ENCODE measurements around the gene KCNJ15. TPM values are rescaled to one million over a fixed set of nuclear protein-coding genes. Genes with fewer than 3 reads are reported as not detected.

Gene KCNJ15
- total RNA-seq, 4 donors from 2014 or later, result 0.14 to 0.16 TPM; not detected in 2

DNA sequence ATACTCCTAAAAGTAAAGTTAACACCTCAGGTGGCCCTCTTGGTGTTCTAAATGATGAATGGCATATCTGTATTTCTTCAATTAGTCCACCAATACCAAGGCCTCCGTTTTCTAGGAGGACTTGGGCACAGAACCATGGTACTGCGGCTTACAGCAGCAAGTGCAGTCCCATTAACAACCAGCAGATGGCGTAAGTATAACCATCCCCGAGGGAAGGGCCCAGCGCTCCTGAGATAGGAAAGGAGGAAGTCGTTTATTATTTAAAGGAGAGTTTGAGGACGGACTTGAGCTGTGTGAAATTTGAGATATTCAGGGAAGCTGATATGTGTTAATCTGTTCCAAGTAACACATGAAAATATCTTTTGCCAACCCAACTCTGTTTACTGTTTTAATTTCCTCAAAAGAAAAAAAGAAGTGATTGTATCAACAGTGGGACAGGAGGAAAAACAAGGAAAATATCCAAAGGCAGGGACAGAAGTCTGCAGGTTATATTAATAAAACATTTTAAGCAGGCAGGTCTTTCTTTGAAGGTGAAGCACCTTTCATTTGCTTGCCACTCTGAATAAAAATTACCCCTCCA lies 37.7 kb upstream of the KCNJ15 start:
- intact Hi-C loops (cut with DNase I; ENCODE audit: low total_unique reads), result no loop called here
- peak; percentile 74 for DNase-seq
- Histone ChIP-seq H3K27me3 (no peaks in the 10 kb centered on the region), H3K9me3 (peaks cover 13 to 18% of the 10 kb centered on the region in 2 donors), H3K36me3 (no peaks in the 10 kb centered on the region), H3K4me3 (no peak overlapping the region), H3K27ac (no peak overlapping the region), H3K4me1 (peaks cover 0 to 3% (median 0%) of the 10 kb centered on the region in 4 donors)
- TF ChIP-seq POLR2AphosphoS5 (IDR thresholded peaks at IDR 0.05) (no peak), POLR2A (IDR thresholded peaks at IDR 0.05) (no peak), EP300 (IDR thresholded peaks at IDR 0.05; ENCODE audit: low read depth) (no peak)
- TF ChIP-seq, protein P1, sequence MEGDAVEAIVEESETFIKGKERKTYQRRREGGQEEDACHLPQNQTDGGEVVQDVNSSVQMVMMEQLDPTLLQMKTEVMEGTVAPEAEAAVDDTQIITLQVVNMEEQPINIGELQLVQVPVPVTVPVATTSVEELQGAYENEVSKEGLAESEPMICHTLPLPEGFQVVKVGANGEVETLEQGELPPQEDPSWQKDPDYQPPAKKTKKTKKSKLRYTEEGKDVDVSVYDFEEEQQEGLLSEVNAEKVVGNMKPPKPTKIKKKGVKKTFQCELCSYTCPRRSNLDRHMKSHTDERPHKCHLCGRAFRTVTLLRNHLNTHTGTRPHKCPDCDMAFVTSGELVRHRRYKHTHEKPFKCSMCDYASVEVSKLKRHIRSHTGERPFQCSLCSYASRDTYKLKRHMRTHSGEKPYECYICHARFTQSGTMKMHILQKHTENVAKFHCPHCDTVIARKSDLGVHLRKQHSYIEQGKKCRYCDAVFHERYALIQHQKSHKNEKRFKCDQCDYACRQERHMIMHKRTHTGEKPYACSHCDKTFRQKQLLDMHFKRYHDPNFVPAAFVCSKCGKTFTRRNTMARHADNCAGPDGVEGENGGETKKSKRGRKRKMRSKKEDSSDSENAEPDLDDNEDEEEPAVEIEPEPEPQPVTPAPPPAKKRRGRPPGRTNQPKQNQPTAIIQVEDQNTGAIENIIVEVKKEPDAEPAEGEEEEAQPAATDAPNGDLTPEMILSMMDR (IDR thresholded peaks at IDR 0.05), result peak; percentile 92 to 97 (median 96)
- 4% methylated on average over 7 of the region's 7 CpGs; no CpG with 5 or more reads in 1 of the 2 donors for WGBS, 2 donors (ENCODE audit: low coverage in 1 of 2)
- in situ Hi-C loops (cut with MboI; ENCODE audit: low pct_ligation_motif_present in 1 of 4, low pct_unique_long_range_greater_than_20kb in 1 of 4, low sequenced_read_pairs in 3 of 4), result loop anchor here in 2 of 4 donors (10.0 kb wide), 2 partner anchors 136 to 146 kb away; no protein-coding TSS in a partner anchor

DNA sequence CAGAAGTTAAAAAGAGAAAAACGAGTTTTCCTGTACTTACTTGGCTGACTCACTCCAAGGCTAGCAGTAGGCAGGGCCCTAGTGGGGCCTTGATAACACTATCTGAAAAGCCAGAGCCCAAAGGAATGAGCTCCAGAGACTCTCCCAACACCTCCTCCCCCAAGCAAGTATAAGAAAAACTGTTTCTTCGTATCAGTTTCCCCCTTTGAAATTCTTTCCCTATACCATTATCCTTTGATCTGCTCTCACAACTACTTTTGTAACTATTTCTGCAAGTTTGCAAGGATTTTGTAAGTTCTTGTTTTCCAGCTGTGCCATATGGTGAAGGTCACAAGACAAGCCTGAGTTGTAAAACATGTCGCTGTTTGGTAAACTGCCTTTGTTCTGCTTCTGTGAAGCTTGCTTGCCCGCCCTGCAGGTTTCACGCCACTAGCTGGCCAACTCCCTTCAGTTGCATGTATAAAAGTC lies 36.5 kb upstream of the KCNJ15 start:
- TF ChIP-seq POLR2A (IDR thresholded peaks at IDR 0.05), result no peak
- no peak for TF ChIP-seq POLR2AphosphoS5 (IDR thresholded peaks at IDR 0.05)
- TF ChIP-seq, protein P1 (IDR thresholded peaks at IDR 0.05), result no peak
- TF ChIP-seq EP300 (IDR thresholded peaks at IDR 0.05; ENCODE audit: low read depth), result no peak
- no peaks in the 10 kb centered on the region for H3K36me3 ChIP-seq
- in situ Hi-C loops (cut with MboI; ENCODE audit: low pct_ligation_motif_present in 1 of 4, low pct_unique_long_range_greater_than_20kb in 1 of 4, low sequenced_read_pairs in 3 of 4), result no loop called here
- no peak overlapping the region for H3K27ac ChIP-seq
- peaks cover 0 to 3% (median 0%) of the 10 kb centered on the region in 4 donors for H3K4me1 ChIP-seq
- no peaks in the 10 kb centered on the region for H3K27me3 ChIP-seq
- no peak overlapping the region for H3K4me3 ChIP-seq
- no peak for DNase-seq
- peaks cover 24 to 29% of the 10 kb centered on the region in 2 donors for H3K9me3 ChIP-seq
- intact Hi-C loops (cut with DNase I; ENCODE audit: low total_unique reads), result loop anchor here (5.0 kb wide), 1 partner anchor 132 kb away; no protein-coding TSS in a partner anchor
- 76 to 85% methylated on average over 5 of the region's 5 CpGs for WGBS, 2 donors (ENCODE audit: low coverage in 1 of 2)

DNA sequence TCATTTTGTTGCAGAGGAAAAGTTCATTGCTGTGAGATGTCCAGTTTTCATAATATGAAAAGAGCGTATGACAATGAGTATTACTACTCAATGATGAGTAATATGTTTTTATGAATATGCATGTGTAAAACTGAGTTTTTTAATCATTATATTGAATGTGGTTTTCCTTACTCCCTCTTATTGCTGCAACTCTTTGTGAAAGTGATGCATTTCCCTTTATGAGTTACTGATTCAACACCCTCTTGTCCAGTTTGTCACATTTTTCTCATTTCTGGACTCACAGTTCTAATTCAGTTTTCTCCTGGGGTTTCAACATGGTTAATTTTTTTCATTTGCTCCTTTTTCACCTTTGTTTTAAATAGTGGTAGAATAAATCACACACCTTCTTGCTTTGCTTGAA lies 35.2 kb upstream of the KCNJ15 start:
- TF ChIP-seq POLR2A (IDR thresholded peaks at IDR 0.05), result no peak
- TF ChIP-seq, protein P1 (IDR thresholded peaks at IDR 0.05), result no peak
- TF ChIP-seq POLR2AphosphoS5 (IDR thresholded peaks at IDR 0.05), result no peak
- no peak for TF ChIP-seq EP300 (IDR thresholded peaks at IDR 0.05; ENCODE audit: low read depth)
- Histone ChIP-seq H3K27ac (no peak overlapping the region), H3K4me3 (no peak overlapping the region), H3K4me1 (peaks cover 0 to 3% (median 0%) of the 10 kb centered on the region in 4 donors), H3K9me3 (peaks cover 24 to 30% of the 10 kb centered on the region in 2 donors), H3K36me3 (no peaks in the 10 kb centered on the region), H3K27me3 (no peaks in the 10 kb centered on the region)
- intact Hi-C loops (cut with DNase I; ENCODE audit: low total_unique reads), result loop anchor here (5.0 kb wide), 1 partner anchor 131 kb away; no protein-coding TSS in a partner anchor
- in situ Hi-C loops (cut with MboI; ENCODE audit: low pct_ligation_motif_present in 1 of 4, low pct_unique_long_range_greater_than_20kb in 1 of 4, low sequenced_read_pairs in 3 of 4), result no loop called here
- no peak for DNase-seq
- WGBS, 2 donors (ENCODE audit: low coverage in 1 of 2), result 49 to 100% methylated on average over 1 of the region's 1 CpG

DNA sequence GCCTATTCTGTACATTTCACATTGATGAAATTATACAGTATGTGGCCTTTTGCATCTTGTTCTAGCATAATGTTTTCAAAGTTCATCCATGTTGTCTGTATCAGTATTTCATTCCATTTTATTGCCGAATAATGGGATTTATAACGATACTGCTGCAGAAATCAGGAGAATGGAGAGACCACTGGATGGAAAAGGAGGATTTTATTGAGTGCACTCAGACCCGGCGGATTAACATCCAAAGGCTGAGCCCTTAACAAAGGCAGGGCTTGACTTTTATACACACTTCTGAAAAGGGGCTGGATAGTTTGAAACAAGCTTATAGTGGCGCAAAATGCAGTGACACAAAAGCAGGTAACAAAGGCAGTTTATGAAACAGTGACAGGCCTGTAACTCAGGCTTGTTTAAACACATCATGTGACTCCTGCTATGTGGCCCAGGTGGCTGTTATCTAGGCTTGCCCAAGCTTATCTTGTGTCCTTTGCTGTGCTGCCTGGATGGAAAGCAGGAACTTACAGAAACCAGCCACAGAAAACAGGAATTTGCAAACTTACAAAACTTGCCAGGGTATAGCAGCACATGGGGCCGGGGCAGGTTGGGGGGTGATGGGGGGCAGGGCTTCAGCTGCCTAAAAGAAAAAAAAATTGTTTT lies 32.8 kb upstream of the KCNJ15 start:
- H3K4me1 ChIP-seq, result peaks cover 0 to 3% (median 0%) of the 10 kb centered on the region in 4 donors
- no peak overlapping the region for H3K4me3 ChIP-seq
- H3K27me3 ChIP-seq, result no peaks in the 10 kb centered on the region
- in situ Hi-C loops (cut with MboI; ENCODE audit: low pct_ligation_motif_present in 1 of 4, low pct_unique_long_range_greater_than_20kb in 1 of 4, low sequenced_read_pairs in 3 of 4) (no loop called here), intact Hi-C loops (cut with DNase I; ENCODE audit: low total_unique reads) (loop anchor here (5.0 kb wide), 1 partner anchor 128 kb away; no protein-coding TSS in a partner anchor)
- no peak for DNase-seq
- 92 to 93% methylated on average over 4 to 6 of the region's 6 CpGs for WGBS, 2 donors (ENCODE audit: low coverage in 1 of 2)
- H3K9me3 ChIP-seq, result peaks cover 30% of the 10 kb centered on the region in 2 donors
- TF ChIP-seq POLR2A (IDR thresholded peaks at IDR 0.05), result no peak
- TF ChIP-seq, protein P1 (IDR thresholded peaks at IDR 0.05), result no peak
- TF ChIP-seq POLR2AphosphoS5 (IDR thresholded peaks at IDR 0.05), result no peak
- TF ChIP-seq EP300 (IDR thresholded peaks at IDR 0.05; ENCODE audit: low read depth), result no peak
- no peak overlapping the region for H3K27ac ChIP-seq
- H3K36me3 ChIP-seq, result no peaks in the 10 kb centered on the region

Measured in transverse colon (tissue), 4 donors.